Hematopoietic multipotent progenitor cell (in vitro differentiated cells): ENCODE data around the gene SGCA. TPM values are rescaled to one million over a fixed set of nuclear protein-coding genes. Genes with fewer than 3 reads are reported as not detected.
A peak's percentile ranks its signal among the peaks of the same experiment; 100 is the strongest.

ENCODE experiments used
- DNase-seq, 3 donors: peaks; one replicate each; pipeline ENCODE4 v3.0.0-alpha.2; 2011 to 2015; ENCODE audit warnings: low read depth in 2 of 3, low spot score in 2 of 3
- total RNA-seq: library from RNA; depleted of rRNA; stranded (reverse); fragments of >200 nt; gene quantifications from one replicate; pipeline ENCODE4 v1.2.3, GENCODE V29; 2012

Gene SGCA
- total RNA-seq, 1 donor = not detected

DNA sequence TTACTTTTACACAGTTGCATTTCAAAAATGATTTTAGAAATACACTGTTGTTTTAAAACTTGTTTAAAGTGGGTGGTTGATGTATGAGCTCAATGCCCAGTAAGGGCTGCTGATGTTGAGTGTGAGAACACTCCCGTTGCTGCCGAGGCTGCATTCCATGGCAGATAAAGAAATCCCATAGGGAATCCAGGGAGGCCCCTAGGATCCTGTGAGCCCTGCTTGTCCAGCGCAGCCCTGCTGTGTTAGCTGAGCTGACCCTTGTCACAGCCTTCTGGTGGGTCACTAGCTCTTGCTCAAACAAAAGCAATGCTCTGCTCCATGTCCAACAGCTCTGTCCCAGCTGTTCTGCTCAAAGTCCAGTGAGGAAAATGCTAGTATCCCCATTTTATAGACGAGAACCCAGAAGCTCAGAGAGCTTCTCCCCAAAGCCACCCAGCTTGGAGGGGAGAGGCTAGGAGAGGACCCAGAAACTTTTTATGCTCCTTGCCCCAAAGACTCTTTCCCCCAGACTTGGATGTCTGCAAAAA, 54.2 kb downstream of the SGCA start:
- no peak for DNase-seq

DNA sequence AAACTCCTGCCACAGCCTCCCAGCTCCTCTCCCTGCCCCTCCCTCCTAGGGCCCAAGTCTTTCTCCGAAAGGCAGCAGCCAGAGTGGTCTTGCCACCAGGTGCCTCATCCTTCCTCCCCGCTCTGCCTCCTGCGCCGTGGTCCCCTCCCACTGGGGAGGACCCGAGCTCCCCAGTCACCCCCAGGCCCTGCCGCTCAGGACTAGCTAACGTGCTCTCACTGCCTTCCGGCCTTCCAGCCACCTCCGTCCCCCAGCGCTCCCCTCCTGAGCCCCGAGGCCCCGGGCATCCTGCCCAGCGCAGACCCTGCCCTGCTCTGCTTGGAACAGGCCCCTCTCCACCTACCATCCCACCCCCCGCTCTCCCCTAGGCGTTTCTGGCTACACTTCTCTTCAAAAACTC, 55.0 kb downstream of the SGCA start:
- no peak for DNase-seq

DNA sequence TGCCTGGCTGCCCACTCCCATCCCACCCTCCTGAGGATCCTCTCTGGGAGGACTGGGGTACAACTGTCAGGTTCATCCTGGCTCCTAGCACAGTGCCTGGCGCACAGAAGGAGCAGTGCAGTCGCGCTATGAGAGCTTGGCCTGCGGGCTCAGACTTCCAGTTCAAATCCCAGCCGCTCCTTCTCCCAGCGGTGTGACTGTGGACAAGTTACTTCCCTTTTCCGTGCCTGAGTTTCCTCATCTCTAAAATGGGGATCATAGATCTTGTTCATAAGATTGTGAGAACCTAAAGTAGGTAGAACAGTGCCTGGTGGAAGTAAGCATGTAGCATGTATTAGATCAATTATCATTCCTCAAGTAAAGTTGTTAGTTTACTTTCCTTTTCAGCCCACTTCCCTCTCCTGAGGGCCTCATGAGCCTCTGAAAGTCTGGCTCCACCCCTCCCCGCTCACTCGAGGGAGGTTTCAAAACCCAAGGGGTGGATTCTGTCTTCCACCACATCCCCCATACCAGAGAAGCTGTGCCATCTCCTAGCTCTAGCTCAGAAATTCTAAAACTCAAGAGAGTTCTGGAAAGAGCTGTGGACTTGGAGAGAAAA, 55.6 kb downstream of the SGCA start:
- peak in 1 of 3 donors; percentile 70 for DNase-seq

DNA sequence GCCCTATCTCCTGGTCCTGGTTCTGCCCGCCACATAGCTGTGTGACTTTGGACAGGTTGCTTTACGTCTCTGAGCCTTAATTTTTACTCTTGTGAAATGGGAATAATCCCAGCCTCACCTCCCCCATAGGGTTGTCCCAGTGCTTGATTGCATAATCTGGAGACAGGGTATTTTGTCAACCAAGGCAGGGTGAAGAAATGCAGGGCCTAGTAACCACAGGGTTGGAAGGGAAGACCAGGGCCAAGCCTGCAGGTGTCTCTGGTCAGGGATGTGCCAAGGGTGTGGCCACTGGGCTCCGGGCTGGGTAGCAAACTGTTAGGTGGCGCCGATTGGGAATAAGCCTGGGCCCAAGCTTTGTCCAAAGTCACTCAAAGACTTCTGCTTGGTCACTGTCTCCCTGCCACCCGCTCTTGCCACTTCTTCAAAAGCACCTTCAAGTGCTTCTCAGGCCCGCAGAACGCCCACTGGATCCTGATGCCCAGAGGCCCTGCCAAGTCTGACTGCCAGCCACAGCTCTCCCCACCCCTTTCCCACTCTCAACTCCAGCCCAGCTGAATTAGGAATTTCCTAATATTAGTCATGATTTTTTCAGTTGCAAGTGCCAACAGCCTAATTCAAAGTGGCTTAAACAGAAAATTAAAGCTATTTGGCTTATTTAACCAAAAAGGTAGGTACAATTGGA, 56.2 kb downstream of the SGCA start:
- no peak for DNase-seq

DNA sequence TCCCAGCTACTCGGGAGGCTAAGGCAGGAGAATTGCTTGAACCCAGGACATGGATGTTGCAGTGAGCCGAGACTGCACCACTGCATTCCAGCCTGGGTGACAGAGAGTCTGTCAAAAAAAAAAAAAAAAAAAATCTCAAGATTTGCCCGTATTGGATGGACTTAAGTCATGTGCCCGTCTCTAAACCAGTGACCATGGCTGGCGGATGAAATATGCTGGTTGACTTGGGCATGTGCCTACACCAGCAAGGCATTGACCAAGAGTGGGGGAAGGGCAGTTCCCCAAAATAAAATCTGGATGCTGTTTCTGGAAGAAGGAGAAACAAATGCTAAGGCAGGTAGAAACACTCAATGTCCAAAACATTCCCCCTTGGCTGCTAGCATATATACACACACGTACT, 57.1 kb downstream of the SGCA start:
- DNase-seq = no peak

Other genes with a start within 250 kb of the SGCA start
- under 0.01 TPM for gene DLX4, start 196.8 kb upstream of the SGCA start, total RNA-seq
- not detected for gene DLX3, start 170.8 kb upstream of the SGCA start, total RNA-seq
- 10.5 TPM for gene ITGA3, start 109.9 kb upstream of the SGCA start, total RNA-seq
- gene PDK2, start 70.7 kb upstream of the SGCA start, total RNA-seq = 111 TPM
- 1.1 TPM for gene SAMD14, start 35.8 kb upstream of the SGCA start, total RNA-seq
- 42.5 TPM for gene PPP1R9B, start 15.3 kb upstream of the SGCA start, total RNA-seq
- gene COL1A1, start 35.6 kb downstream of the SGCA start, total RNA-seq = 0.54 TPM
- 0.27 TPM for gene TMEM92, start 108.5 kb downstream of the SGCA start, total RNA-seq
- gene XYLT2, start 180.1 kb downstream of the SGCA start, total RNA-seq = 33.7 TPM
- gene MRPL27, start 207.2 kb downstream of the SGCA start, total RNA-seq = 54.7 TPM
- 1.3 TPM for gene EME1, start 207.2 kb downstream of the SGCA start, total RNA-seq
- 59.8 TPM for gene LRRC59, start 231.5 kb downstream of the SGCA start, total RNA-seq